SU-DHL-6 (cell line): ENCODE measurements around the gene PIP5K1B.

ENCODE experiments used
- EZH2phosphoT487 ChIP-seq: fragments of 200-600 bp; sonication (generic), shearing (Covaris generic); conservative IDR thresholded peaks from 2 replicates; pipeline ENCODE4 v1.6.1; 2018; ENCODE audit warnings: mild to moderate bottlenecking, antibody characterized with exemption, low read length, moderate library complexity, mixed read lengths
- TF ChIP-seq, protein P1 (sequence below): fragments of 200-600 bp; sonication (generic); IDR thresholded peaks from one replicate; pipeline ENCODE4 v1.5.1; 2017; ENCODE audit warnings: antibody characterized with exemption, mild to moderate bottlenecking, low read length, moderate library complexity; ENCODE audit not compliant: insufficient read depth, poor library complexity, severe bottlenecking

DNA sequence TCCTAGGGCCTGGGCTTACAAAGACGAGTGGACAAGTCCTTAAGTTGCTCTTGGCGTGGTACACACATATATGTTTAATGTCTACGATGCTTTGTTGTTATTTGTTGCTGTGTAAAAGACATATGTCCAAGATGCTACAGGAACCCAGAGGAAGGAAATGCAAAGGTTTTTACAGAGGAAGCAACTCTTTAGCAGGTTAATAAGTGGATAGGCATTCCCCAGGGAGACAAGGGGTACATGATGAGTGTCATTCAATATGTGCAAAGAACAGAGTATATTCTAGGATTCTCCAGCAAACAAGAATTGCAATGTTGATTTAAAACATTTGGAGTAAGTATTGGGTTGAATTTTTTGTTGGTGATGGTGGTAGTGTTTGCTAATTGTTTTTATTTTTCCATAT lies 92.1 kb downstream of the PIP5K1B start:
- TF ChIP-seq, protein P1, sequence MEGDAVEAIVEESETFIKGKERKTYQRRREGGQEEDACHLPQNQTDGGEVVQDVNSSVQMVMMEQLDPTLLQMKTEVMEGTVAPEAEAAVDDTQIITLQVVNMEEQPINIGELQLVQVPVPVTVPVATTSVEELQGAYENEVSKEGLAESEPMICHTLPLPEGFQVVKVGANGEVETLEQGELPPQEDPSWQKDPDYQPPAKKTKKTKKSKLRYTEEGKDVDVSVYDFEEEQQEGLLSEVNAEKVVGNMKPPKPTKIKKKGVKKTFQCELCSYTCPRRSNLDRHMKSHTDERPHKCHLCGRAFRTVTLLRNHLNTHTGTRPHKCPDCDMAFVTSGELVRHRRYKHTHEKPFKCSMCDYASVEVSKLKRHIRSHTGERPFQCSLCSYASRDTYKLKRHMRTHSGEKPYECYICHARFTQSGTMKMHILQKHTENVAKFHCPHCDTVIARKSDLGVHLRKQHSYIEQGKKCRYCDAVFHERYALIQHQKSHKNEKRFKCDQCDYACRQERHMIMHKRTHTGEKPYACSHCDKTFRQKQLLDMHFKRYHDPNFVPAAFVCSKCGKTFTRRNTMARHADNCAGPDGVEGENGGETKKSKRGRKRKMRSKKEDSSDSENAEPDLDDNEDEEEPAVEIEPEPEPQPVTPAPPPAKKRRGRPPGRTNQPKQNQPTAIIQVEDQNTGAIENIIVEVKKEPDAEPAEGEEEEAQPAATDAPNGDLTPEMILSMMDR = no peak
- no peak for TF ChIP-seq EZH2phosphoT487
